BLaER1 treated with 17β-estradiol and CSF1 and Interleukin-3, amounts not matched to agents 10 nM and 100 nM (cell line): ENCODE measurements around the gene QRSL1.
"Not testable (repeated sequence)": the region's sequence is repeated elsewhere in the genome, so short reads cannot be mapped to it uniquely, and the experiment has no call there.

ENCODE experiments used
- H3K27ac ChIP-seq, 11 experiments: shearing (Covaris generic); formaldehyde crosslinking; 2 replicates each; pipeline ENCODE4 v1.8.1; 2022
- H3K27me3 ChIP-seq, 11 experiments: shearing (Covaris generic); formaldehyde crosslinking; 2 replicates each; pipeline ENCODE4 v1.8.1; 2022
- H3K36me3 ChIP-seq, 11 experiments: shearing (Covaris generic); formaldehyde crosslinking; 2 replicates each; pipeline ENCODE4 v1.8.1; 2022
- H3K4me1 ChIP-seq, 10 experiments: shearing (Covaris generic); formaldehyde crosslinking; 2 replicates each; pipeline ENCODE4 v1.8.1; 2022
- H3K4me2 ChIP-seq, 11 experiments: shearing (Covaris generic); formaldehyde crosslinking; 2 replicates each; pipeline ENCODE4 v1.8.1; 2022
- H3K4me3 ChIP-seq, 10 experiments: shearing (Covaris generic); formaldehyde crosslinking; 2 replicates each; pipeline ENCODE4 v1.8.1; 2022
- H3K9ac ChIP-seq, 11 experiments: shearing (Covaris generic); formaldehyde crosslinking; 2 replicates each; pipeline ENCODE4 v1.8.1; 2022
- H3K9me3 ChIP-seq, 11 experiments: shearing (Covaris generic); formaldehyde crosslinking; replicated peaks in 1 of 11; 2 replicates each; pipeline ENCODE4 v1.8.1; 2022
- H4K20me1 ChIP-seq, 11 experiments: shearing (Covaris generic); formaldehyde crosslinking; 2 replicates each; pipeline ENCODE4 v1.8.1; 2022
- Cebpa-rat ChIP-seq, 11 experiments: shearing (Covaris generic); IDR thresholded peaks; 2 replicates each; pipeline ENCODE4 v1.8.1; 2022

The QRSL1 gene

GRCh38 chr6:106619223-106619622 is 10.2 kb upstream of the QRSL1 start:
- Histone ChIP-seq H3K4me2 (no peak overlapping the region), H3K4me1 (peaks cover 0 to 9% (median 0%) of the 10 kb centered on the region in 10 experiments; a peak in 5 of 20 replicates), H3K36me3 (peaks cover 18 to 39% (median 29%) of the 10 kb centered on the region in 11 experiments), H3K9ac (no peak overlapping the region), H3K9me3 (peaks cover 10 to 16% (median 14%) of the 10 kb centered on the region in 11 experiments), H3K27me3 (no peaks in the 10 kb centered on the region), H3K27ac (no peak overlapping the region), H3K4me3 (no peak overlapping the region), H4K20me1 (no peaks in the 10 kb centered on the region)
- TF ChIP-seq Cebpa-rat (IDR thresholded peaks at IDR 0.05): no peak

- no peak overlapping the region for H3K4me3 ChIP-seq
- no peak overlapping the region for H3K27ac ChIP-seq
- H3K36me3 ChIP-seq: peaks cover 18 to 39% (median 26%) of the 10 kb centered on the region in 11 experiments
- H3K4me1 ChIP-seq: peaks cover 0 to 8% (median 0%) of the 10 kb centered on the region in 10 experiments; a peak in 3 of 20 replicates
- no peak overlapping the region for H3K4me2 ChIP-seq
- H3K9ac ChIP-seq: no peak overlapping the region
- no peaks in the 10 kb centered on the region for H4K20me1 ChIP-seq
- no peak for TF ChIP-seq Cebpa-rat (IDR thresholded peaks at IDR 0.05)
- H3K27me3 ChIP-seq: no peaks in the 10 kb centered on the region
- H3K9me3 ChIP-seq: peaks cover 10 to 16% (median 14%) of the 10 kb centered on the region in 11 experiments
Observed at GRCh38 chr6:106620931-106621672, 8.3 kb upstream of the QRSL1 start.

GRCh38 chr6:106622412-106622811 is 7.0 kb upstream of the QRSL1 start:
- Histone ChIP-seq H4K20me1 (no peaks in the 10 kb centered on the region), H3K4me3 (no peak overlapping the region), H3K4me1 (peaks cover 0 to 11% (median 0%) of the 10 kb centered on the region in 10 experiments; a peak in 4 of 20 replicates), H3K4me2 (no peak overlapping the region), H3K9me3 (peaks cover 10 to 19% (median 14%) of the 10 kb centered on the region in 11 experiments), H3K9ac (no peak overlapping the region), H3K27me3 (no peaks in the 10 kb centered on the region), H3K27ac (no peak overlapping the region), H3K36me3 (peaks cover 11 to 29% (median 17%) of the 10 kb centered on the region in 11 experiments)
- no peak for TF ChIP-seq Cebpa-rat (IDR thresholded peaks at IDR 0.05)

GRCh38 chr6:106623039-106623438 is 6.3 kb upstream of the QRSL1 start:
- Histone ChIP-seq H3K27me3 (no peaks in the 10 kb centered on the region), H3K4me2 (no peak overlapping the region), H4K20me1 (no peaks in the 10 kb centered on the region), H3K9me3 (peaks cover 10 to 19% (median 14%) of the 10 kb centered on the region in 11 experiments), H3K4me1 (peaks cover 2 to 15% (median 3%) of the 10 kb centered on the region in 10 experiments; a peak in 19 of 20 replicates), H3K9ac (no peak overlapping the region), H3K36me3 (peaks cover 9 to 27% (median 17%) of the 10 kb centered on the region in 11 experiments), H3K4me3 (no peak overlapping the region), H3K27ac (no peak overlapping the region)
- TF ChIP-seq Cebpa-rat (IDR thresholded peaks at IDR 0.05): no peak

GRCh38 chr6:106626485-106626884 is 2.9 kb upstream of the QRSL1 start:
- Histone ChIP-seq H3K4me3 (no peak overlapping the region), H3K4me1 (peaks cover 10 to 29% (median 18%) of the 10 kb centered on the region in 10 experiments), H3K9ac (no peak overlapping the region), H3K4me2 (peak overlapping the region in 1 of 11 experiments; percentile 14; a peak in 2 of 22 replicates), H4K20me1 (no peaks in the 10 kb centered on the region), H3K27me3 (no peaks in the 10 kb centered on the region), H3K9me3 (peaks cover 10 to 19% (median 14%) of the 10 kb centered on the region in 11 experiments), H3K36me3 (peaks cover 6 to 18% (median 13%) of the 10 kb centered on the region in 11 experiments), H3K27ac (no peak overlapping the region)
- TF ChIP-seq Cebpa-rat (IDR thresholded peaks at IDR 0.05): no peak

GRCh38 chr6:106627760-106628159 is 1.6 kb upstream of the QRSL1 start:
- H3K4me2 ChIP-seq: peak overlapping the region; percentile 72 to 94 (median 82)
- peak overlapping the region in 5 of 11 experiments; percentile 88 to 94 (median 92); a peak in 5 of 22 replicates for H3K9ac ChIP-seq

GRCh38 chr6:106628658-106629102 is 698 bp upstream of the QRSL1 start:
- no peak for TF ChIP-seq Cebpa-rat (IDR thresholded peaks at IDR 0.05)
- Histone ChIP-seq H4K20me1 (peaks cover 0 to under 1% (median 0%) of the 10 kb centered on the region in 11 experiments; a peak in 1 of 22 replicates), H3K9me3 (peaks cover 0 to 4% (median 0%) of the 10 kb centered on the region in 11 experiments; a peak in 3 of 22 replicates), H3K4me3 (peak overlapping the region; percentile 68 to 92 (median 82)), H3K4me1 (peaks cover 10 to 29% (median 18%) of the 10 kb centered on the region in 10 experiments), H3K36me3 (peaks cover 0 to 25% (median 6%) of the 10 kb centered on the region in 11 experiments; a peak in 6 of 22 replicates), H3K27ac (peak overlapping the region; percentile 67 to 94 (median 92); a peak in 21 of 22 replicates), H3K9ac (peak overlapping the region; percentile 82 to 94 (median 92)), H3K4me2 (peak overlapping the region; percentile 72 to 94 (median 82)), H3K27me3 (no peaks in the 10 kb centered on the region)

More at GRCh38 chr6:106627760-106628159, 1.6 kb upstream of the QRSL1 start:
- not testable (repeated sequence) for H3K27me3 ChIP-seq, H4K20me1 ChIP-seq, H3K27ac ChIP-seq
- H3K36me3 ChIP-seq: peaks cover under 1 to 22% (median 12%) of the 10 kb centered on the region in 11 experiments; a peak in 21 of 22 replicates
- peak overlapping the region in 2 of 10 experiments; percentile 68 to 78; a peak in 2 of 20 replicates for H3K4me3 ChIP-seq
- H3K4me1 ChIP-seq: peaks cover 10 to 29% (median 18%) of the 10 kb centered on the region in 10 experiments
- peaks cover 5 to 11% (median 6%) of the 10 kb centered on the region in 11 experiments for H3K9me3 ChIP-seq

GRCh38 chr6:106629859-106630163 is 433 bp downstream of the QRSL1 start:
- H3K4me1 ChIP-seq: peaks cover 10 to 29% (median 18%) of the 10 kb centered on the region in 10 experiments
- peaks cover 0 to 37% (median 12%) of the 10 kb centered on the region in 11 experiments; a peak in 9 of 22 replicates for H3K36me3 ChIP-seq
- H3K4me2 ChIP-seq: peak overlapping the region; percentile 78 to 95 (median 86)
- no peaks in the 10 kb centered on the region for H3K27me3 ChIP-seq
- no peak for TF ChIP-seq Cebpa-rat (IDR thresholded peaks at IDR 0.05)
- H3K27ac ChIP-seq: peak overlapping the region; percentile 67 to 94 (median 92)
- H3K9ac ChIP-seq: peak overlapping the region; percentile 82 to 94 (median 92)
- peaks cover 0 to 11% (median 0%) of the 10 kb centered on the region in 11 experiments; a peak in 3 of 22 replicates for H4K20me1 ChIP-seq
- H3K4me3 ChIP-seq: peak overlapping the region; percentile 68 to 92 (median 82)
- peaks cover 0 to 4% (median 0%) of the 10 kb centered on the region in 11 experiments; a peak in 4 of 22 replicates for H3K9me3 ChIP-seq

GRCh38 chr6:106630366-106630765 is 988 bp downstream of the QRSL1 start:
- Histone ChIP-seq H3K9ac (peak overlapping the region; percentile 82 to 94 (median 92)), H3K4me1 (peaks cover 10 to 30% (median 18%) of the 10 kb centered on the region in 10 experiments), H3K4me3 (peak overlapping the region; percentile 68 to 92 (median 82)), H3K36me3 (peaks cover 0 to 42% (median 13%) of the 10 kb centered on the region in 11 experiments; a peak in 11 of 22 replicates), H3K27me3 (no peaks in the 10 kb centered on the region), H4K20me1 (peaks cover 0 to 13% (median 3%) of the 10 kb centered on the region in 11 experiments; a peak in 4 of 22 replicates), H3K4me2 (peak overlapping the region; percentile 78 to 95 (median 86)), H3K9me3 (peaks cover 0 to 4% (median 0%) of the 10 kb centered on the region in 11 experiments; a peak in 4 of 22 replicates), H3K27ac (peak overlapping the region; percentile 67 to 94 (median 92); a peak in 21 of 22 replicates)
- no peak for TF ChIP-seq Cebpa-rat (IDR thresholded peaks at IDR 0.05)
